Testis (tissue), 2 donors: ENCODE results near the gene PACSIN2.

Experiments used
- POLR2A ChIP-seq: fragments of 450-650 bp; IDR thresholded peaks from one replicate; pipeline ENCODE4 v1.6.1; 2017; ENCODE audit warnings: antibody characterized with exemption, mild to moderate bottlenecking, moderate library complexity
- TF ChIP-seq, protein P1 (sequence below), 3 experiments: fragments of 450-650 bp in 2 of 3; fragments of 200-600 bp in 1 of 3; sonication (generic) in 1 of 3; IDR thresholded peaks; one replicate each; pipeline ENCODE4 v1.5.1; 2016 to 2019; ENCODE audit warnings: antibody characterized with exemption in 3 of 3, mild to moderate bottlenecking in 2 of 3, moderate library complexity in 1 of 3

DNA sequence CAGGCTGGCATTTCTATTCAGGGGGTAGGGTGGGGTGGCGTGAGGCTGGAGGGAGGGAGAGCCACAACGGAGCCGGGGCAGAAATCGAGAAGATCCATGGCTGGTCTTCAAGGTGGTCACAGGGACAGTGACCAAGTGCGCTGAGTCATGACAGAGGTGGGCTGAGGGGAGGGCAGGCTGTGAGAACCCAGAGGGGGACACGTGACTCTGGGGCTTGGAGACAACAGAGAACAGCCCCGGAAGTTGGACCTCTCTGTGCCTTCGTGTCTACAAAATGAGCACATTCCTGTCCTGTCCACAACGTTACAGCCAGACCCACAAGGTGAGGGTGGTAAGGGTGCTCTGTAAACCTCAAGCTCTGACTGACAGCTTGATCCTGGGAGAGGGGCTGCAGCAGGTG is 122.8 kb downstream of the PACSIN2 start:
- TF ChIP-seq, protein P1, sequence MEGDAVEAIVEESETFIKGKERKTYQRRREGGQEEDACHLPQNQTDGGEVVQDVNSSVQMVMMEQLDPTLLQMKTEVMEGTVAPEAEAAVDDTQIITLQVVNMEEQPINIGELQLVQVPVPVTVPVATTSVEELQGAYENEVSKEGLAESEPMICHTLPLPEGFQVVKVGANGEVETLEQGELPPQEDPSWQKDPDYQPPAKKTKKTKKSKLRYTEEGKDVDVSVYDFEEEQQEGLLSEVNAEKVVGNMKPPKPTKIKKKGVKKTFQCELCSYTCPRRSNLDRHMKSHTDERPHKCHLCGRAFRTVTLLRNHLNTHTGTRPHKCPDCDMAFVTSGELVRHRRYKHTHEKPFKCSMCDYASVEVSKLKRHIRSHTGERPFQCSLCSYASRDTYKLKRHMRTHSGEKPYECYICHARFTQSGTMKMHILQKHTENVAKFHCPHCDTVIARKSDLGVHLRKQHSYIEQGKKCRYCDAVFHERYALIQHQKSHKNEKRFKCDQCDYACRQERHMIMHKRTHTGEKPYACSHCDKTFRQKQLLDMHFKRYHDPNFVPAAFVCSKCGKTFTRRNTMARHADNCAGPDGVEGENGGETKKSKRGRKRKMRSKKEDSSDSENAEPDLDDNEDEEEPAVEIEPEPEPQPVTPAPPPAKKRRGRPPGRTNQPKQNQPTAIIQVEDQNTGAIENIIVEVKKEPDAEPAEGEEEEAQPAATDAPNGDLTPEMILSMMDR (IDR thresholded peaks at IDR 0.05), result no peak
- TF ChIP-seq POLR2A, result no peak
